Epithelial cell of esophagus (primary cell): Measurements from ENCODE around the gene GOLGA5.
A peak's percentile ranks its signal among the peaks of the same experiment; 100 is the strongest.

Experiments used
- DNase-seq: peaks from one replicate; pipeline ENCODE4 v3.0.0; 2010; ENCODE audit warnings: low read depth
- H3K4me3 ChIP-seq: 2 replicates; pipeline ENCODE4 v1.5.1; 2011; ENCODE audit warnings: mild to moderate bottlenecking, low read length, control low read depth
- TF ChIP-seq, protein P1 (sequence below): IDR thresholded peaks from 2 replicates; pipeline ENCODE4 v1.5.1; 2011; ENCODE audit warnings: low read depth, mild to moderate bottlenecking, low read length, control low read depth, inconsistent platforms; ENCODE audit not compliant: insufficient read depth; ENCODE audit errors: missing control alignments

Gene GOLGA5

DNA sequence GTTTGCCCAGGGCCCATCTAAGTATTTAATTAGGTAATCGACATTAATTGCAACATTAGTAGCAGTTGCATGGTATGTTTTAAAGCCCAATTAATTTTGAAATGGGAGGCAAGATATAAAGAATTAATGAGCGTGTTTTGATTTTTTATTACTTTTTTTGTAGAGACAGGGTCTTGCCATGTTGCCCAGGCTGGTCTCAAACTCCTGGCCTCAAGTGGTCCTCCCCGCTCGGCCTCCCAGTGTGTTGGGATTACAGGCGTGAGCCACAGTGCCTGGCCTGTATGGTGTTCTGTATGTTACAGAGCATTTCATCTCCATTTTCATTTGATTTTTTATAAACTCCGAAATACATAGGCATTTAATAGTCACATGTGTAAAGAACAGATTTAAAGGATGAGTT, 856 bp downstream of the GOLGA5 start:
- no peak for DNase-seq
- H3K4me3 ChIP-seq, result peak overlapping the region; percentile 98
- TF ChIP-seq, protein P1, sequence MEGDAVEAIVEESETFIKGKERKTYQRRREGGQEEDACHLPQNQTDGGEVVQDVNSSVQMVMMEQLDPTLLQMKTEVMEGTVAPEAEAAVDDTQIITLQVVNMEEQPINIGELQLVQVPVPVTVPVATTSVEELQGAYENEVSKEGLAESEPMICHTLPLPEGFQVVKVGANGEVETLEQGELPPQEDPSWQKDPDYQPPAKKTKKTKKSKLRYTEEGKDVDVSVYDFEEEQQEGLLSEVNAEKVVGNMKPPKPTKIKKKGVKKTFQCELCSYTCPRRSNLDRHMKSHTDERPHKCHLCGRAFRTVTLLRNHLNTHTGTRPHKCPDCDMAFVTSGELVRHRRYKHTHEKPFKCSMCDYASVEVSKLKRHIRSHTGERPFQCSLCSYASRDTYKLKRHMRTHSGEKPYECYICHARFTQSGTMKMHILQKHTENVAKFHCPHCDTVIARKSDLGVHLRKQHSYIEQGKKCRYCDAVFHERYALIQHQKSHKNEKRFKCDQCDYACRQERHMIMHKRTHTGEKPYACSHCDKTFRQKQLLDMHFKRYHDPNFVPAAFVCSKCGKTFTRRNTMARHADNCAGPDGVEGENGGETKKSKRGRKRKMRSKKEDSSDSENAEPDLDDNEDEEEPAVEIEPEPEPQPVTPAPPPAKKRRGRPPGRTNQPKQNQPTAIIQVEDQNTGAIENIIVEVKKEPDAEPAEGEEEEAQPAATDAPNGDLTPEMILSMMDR, result no peak

DNA sequence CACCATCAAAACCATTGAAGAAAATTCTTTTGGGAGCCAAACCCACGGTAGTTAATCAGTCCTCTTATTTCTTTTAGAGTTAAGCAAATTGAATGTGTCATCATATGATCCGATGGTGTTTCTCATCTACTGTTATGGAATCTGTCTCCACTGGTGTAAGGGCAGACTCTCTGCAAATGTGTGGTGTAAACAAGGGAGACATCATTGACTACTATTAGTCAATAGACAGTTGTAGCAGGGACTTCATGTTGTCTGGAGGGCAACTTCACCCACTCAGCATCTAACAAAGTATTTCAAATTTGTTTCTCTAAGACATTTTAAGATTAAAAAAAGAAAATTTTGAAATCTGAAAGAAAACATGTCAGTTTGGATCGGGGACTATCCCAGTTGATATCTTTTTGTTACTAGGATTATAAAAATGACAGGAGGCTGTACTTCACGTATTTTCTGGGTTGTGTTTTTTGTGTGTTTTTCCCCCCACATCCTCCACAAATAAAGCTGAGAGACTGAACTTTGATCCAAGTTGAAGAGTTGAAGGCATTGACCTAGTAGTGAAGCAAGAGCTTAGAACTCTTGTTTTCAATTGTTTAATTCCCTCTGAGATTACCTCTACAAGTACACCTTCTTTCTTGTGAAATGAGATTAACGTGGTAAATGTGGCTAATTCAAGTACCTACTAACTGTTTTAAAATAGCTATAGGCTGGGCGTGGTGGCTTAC, 4.0 kb downstream of the GOLGA5 start:
- no peak overlapping the region for H3K4me3 ChIP-seq
- TF ChIP-seq, protein P1, result no peak
- DNase-seq, result no peak

DNA sequence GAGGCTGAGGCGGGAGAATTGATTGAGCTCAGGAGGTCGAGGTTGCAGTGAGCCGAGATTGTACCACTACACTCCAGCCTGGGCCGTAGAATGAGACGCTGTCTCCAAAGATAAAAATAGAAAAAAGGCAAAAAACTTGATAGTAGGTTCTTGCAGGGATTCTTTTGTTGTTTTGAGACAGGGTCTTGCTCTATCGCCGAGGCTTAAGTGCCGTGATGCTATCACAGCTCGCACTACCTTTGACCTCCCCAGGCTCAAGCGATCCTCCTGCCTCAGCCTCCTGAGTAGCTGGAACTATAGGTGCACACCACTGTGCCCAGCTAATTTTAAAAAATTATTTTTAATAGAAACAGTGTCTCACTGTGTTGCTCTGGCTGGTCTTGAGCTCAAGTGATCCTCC, 4.7 kb downstream of the GOLGA5 start:
- H3K4me3 ChIP-seq, result no peak overlapping the region
- TF ChIP-seq, protein P1, result no peak
- no peak for DNase-seq

DNA sequence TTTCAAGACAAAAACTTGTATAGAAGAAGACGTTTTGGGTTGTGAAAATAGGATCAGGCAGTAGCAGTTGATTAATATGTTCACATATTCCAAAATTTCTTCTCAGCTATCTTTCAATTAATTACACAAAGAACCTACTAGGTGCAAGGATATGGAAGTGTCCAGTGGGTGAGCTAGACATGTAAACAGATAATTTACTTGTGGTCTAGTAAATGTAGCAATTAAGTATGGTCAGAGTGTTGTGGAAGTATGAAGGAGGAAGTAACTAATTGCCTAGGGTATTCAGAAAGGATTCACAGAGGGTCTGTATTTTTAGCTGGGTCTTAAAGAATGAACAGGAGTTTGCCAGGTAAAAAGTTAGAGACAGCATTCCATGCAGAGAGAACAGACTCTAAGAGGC, 5.9 kb downstream of the GOLGA5 start:
- no peak for DNase-seq
- TF ChIP-seq, protein P1, result no peak
- H3K4me3 ChIP-seq, result no peak overlapping the region

DNA sequence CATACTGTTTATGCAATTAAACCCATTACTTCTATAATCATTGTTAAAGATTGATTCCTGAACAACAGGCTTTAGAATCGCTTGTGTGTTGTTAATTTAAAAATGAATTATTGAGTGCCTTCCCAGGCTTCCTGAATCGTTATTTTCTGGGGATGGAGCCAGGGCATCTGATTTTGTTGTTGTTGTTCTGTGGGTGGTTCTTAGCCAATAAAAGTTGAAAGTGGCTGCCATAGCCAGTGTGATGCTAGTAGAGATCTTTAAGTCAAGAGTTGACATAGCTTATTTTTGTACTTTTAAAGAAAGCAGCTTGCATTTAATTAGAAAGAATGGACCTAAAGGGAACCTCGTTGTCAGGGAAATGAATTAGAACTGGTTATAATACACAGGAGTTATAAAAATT, 6.4 kb downstream of the GOLGA5 start:
- TF ChIP-seq, protein P1, result no peak
- no peak overlapping the region for H3K4me3 ChIP-seq
- DNase-seq, result no peak

DNA sequence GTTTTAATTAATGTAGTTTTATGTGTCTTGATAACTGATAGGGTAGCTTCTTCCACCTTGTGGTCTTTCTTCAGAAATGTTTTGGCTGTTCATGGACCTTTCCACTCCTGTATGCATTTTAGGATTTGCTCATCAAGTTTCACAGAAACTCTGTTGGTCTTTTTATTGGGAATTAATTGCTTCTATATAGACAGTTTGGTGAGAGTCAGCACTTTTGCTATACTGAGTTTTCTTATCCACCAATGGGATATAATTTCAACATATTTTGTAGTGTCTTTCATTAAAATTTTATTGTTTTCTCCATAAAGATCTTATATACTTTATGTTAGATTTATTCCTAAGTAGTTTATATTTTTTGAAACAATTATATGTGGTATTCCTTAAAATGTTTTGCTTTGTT, 7.8 kb downstream of the GOLGA5 start:
- DNase-seq, result no peak
- no peak overlapping the region for H3K4me3 ChIP-seq
- TF ChIP-seq, protein P1, result no peak

DNA sequence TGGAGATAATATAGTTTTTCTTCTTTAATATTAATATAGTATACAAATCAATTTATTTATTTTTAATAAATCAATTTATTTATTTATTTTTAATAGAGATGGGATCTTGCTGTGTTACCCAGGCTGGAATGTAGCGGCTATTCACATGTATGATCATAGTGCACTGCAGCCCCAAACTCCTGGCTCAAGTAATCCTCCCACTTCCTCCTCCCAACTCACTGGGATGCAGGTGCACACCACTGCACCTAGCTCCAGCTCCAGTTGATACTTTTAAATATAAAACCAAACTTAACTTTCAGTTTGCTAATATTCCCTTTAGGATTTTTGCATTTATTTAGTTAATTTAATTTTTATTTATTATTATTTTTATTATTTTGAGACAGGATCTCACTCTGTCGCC, 8.6 kb downstream of the GOLGA5 start:
- H3K4me3 ChIP-seq, result no peak overlapping the region
- TF ChIP-seq, protein P1, result no peak
- no peak for DNase-seq
